GM18868 (cell line): ENCODE measurements around the gene PPM1E.
"Not testable (repeated sequence)": the region's sequence is repeated elsewhere in the genome, so short reads cannot be mapped to it uniquely, and the experiment has no call there.

Source experiments
- ATAC-seq: cut with Tn5 transposase; IDR thresholded peaks from one replicate; pipeline ENCODE4 v1.9.1; 2021; ENCODE audit warnings: mild to moderate bottlenecking, moderate library complexity; ENCODE audit not compliant: unreplicated experiment

PPM1E gene

DNA sequence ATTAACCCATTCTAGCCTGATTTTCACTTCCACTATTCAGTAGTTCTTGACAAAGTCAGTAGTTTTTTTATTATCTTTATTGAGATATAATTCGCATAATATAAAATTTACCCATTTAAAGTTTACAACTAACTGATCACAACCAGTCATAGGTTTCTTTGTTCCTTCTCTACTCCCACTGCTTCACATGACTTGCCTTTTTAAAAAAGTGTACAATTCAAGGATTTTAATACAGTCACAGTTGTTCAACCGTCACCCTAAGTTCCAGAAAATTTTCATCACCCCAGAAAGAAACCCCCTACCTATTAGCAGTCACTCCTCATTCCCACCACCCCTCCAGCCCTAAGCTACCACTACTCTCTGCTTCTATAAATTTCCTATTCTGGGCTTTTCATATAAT lies 188.5 kb downstream of the PPM1E start:
- ATAC-seq, result no peak

DNA sequence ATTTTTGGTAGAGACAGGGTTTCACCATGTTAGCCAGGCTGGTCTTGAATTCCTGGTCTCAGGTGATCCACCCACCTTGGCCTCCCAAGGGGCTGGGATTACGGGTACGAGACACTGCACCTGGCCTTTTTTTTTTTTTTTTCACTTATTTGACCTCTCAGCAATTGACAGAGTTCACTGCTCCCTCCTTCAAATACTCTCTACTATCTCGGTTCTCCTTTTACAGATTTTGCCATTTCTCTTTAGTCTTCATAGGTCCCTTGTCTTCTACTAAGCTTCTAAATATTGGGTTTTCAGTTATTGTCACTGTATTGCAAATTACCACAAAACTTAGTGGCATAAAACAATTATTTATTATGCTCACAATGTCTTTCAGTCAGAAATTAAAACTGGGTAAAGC lies 191.8 kb downstream of the PPM1E start:
- no peak for ATAC-seq

DNA sequence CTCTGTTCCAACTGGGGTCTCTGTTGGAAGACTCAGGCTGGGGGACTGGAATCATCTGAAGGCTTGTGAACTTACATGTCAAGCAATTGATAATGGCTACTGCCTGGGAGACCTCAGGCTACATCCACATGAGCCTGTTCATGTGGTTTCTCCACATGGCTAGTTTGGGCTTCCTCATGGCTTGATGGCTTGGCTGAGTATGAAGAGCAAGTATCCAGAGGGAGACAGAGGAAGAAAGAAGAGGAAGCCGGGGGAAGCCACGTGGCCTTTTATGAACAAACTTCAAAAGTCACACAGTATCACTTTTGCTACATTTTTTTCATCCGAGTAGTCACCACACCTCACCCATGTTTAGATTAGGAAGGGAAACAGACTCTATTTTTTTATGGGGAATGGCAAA lies 192.2 kb downstream of the PPM1E start:
- ATAC-seq, result no peak

- not testable (repeated sequence) for ATAC-seq
Measured at GRCh38 chr17:58954358-58954757, 198.7 kb downstream of the PPM1E start.

- ATAC-seq, result no peak
Measured at GRCh38 chr17:58956997-58957724, 201.5 kb downstream of the PPM1E start.

- not testable (repeated sequence) for ATAC-seq
Measured at GRCh38 chr17:58957725-58958073, 202.0 kb downstream of the PPM1E start.

- ATAC-seq, result no peak
Measured at GRCh38 chr17:58960068-58960467, 204.4 kb downstream of the PPM1E start.

DNA sequence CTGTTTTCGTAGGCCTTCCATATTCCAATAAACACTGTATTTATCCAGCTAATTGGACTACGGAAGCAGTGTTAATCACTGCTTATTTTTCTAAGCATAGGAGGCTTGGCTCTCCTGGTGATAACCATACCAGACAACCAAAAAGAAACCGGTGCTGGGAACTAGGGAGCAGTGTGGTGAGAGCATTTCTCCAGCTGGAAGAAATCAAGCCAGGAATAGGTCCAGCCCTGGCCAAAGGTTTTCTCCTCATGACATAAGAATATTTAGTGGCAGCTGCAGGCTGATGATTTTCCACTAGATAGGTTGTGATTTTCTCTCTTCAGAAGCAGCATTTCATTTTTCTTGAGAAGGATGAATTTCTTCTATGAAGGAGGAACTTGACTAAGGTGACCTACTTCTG lies 209.6 kb downstream of the PPM1E start:
- no peak for ATAC-seq

GRCh38 chr17:58966208-58966607 lies 210.6 kb downstream of the PPM1E start:
- ATAC-seq, result no peak

GRCh38 chr17:58968426-58969061 lies 212.9 kb downstream of the PPM1E start:
- ATAC-seq, result no peak

- ATAC-seq, result peak; percentile 42
Measured at GRCh38 chr17:58969156-58969555, 213.5 kb downstream of the PPM1E start.

DNA sequence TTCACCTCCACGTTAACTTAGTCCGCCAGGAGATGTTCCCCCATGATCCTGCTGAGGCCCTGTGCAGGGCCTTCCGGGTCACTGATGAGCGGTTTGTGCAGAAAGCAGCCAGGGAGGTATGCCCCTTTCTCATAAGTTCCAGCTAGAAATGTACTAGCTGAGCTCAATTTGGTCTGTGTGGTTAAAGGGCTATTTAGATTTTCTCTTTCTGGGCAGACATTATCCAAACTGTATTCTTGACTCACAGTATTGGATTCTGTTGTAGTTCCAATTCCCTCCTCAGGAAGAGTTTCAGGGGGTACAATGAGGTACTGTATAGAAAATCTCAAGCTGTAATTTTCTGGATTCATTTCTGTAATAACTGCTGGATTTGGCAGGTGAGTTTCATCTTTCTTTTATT lies 214.0 kb downstream of the PPM1E start:
- no peak for ATAC-seq

- no peak for ATAC-seq
Measured at GRCh38 chr17:58970609-58971450, 215.2 kb downstream of the PPM1E start.

DNA sequence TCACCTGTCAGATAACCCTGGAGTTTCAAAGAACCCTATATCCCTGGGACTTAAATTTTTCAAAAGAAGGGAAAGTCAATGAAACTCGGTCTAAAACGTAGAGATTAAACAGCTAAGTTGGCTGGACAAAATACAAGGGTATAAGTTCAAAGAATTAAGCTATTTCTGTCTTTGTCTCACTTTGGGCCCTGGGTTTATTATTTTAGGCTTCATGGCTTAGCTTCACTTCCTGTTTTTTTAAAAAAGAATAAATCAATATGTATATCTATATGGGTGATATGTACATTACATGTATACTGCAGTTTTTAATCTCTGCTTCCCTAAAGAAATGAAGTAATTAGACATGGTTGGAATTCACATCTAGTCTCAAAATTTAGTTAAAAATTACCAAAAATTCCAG lies 218.7 kb downstream of the PPM1E start:
- no peak for ATAC-seq

DNA sequence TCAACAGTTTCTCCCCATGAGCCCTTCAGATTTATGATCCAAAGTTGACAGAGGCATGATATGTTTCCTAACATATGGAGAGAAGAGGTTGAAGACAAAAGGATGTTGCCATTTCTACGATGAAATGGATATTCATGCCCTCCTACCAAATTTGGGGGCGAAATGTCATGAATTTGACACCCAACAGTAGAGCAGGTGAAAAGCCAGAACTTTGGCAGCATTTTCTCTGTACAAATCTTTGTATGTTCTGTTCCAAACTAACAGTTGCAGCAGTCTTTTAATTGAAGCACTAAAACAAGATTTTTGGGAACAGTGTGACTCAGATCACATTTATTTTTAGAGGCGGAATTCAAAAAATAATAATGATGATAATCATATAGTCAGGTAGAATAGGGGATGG lies 220.9 kb downstream of the PPM1E start:
- ATAC-seq, result no peak

- ATAC-seq, result no peak
Measured at GRCh38 chr17:58980706-58981481, 225.2 kb downstream of the PPM1E start.

DNA sequence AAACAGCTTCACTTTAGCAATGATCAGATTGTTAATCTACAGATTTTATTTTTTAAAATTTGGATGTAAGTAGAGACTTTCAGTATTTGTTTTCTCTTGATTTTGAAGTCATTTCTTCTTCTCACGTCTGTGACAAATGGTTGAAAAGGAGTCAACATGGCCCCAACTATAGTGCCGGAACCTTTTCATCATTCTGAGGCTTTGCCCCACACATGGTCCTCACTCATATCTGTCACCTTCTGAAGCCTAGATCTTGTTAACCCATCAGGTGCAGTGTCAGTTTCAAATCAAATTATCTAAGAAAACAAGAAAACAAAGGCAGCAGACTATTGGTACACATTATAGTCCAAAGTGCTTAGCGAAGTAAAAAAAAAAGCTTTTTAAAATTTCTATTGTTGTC lies 227.0 kb downstream of the PPM1E start:
- no peak for ATAC-seq

- ATAC-seq, result no peak
Measured at GRCh38 chr17:58985367-58985766, 229.7 kb downstream of the PPM1E start.

- ATAC-seq, result no peak
Measured at GRCh38 chr17:58985971-58986370, 230.3 kb downstream of the PPM1E start.

GRCh38 chr17:58989629-58990028 lies 234.0 kb downstream of the PPM1E start:
- ATAC-seq, result no peak

GRCh38 chr17:58991718-58992331 lies 236.2 kb downstream of the PPM1E start:
- ATAC-seq, result peak; percentile 61
